GM12873 (cell line): Measurements from ENCODE around the gene L3MBTL3.

Experiments
- TF ChIP-seq, protein P1 (sequence below): IDR thresholded peaks from 2 replicates; pipeline ENCODE4 v1.5.1; 2012; ENCODE audit warnings: low read depth, mild to moderate bottlenecking, moderate library complexity, low read length, control low read depth; ENCODE audit not compliant: insufficient read depth; ENCODE audit errors: missing control alignments

Gene L3MBTL3

DNA sequence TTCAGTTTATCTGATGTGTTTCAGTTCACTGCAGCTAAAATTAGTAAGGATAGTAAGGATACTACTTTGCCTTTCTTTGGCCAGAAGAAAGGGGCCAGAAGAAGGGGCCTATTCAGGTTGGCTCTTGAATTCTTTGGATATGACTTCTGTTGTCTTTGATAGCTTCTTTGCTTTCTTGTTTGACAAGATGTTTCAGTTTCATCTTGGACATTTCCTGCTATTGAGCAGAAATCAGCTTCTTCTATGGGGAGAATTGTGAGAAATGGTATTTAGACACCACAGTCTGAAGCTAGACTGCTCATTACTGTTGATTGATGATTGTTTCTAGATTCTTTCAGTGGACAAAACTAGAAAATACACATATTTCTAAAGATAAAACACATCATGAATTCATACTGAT, 23.2 kb downstream of the L3MBTL3 start:
- TF ChIP-seq, protein P1, sequence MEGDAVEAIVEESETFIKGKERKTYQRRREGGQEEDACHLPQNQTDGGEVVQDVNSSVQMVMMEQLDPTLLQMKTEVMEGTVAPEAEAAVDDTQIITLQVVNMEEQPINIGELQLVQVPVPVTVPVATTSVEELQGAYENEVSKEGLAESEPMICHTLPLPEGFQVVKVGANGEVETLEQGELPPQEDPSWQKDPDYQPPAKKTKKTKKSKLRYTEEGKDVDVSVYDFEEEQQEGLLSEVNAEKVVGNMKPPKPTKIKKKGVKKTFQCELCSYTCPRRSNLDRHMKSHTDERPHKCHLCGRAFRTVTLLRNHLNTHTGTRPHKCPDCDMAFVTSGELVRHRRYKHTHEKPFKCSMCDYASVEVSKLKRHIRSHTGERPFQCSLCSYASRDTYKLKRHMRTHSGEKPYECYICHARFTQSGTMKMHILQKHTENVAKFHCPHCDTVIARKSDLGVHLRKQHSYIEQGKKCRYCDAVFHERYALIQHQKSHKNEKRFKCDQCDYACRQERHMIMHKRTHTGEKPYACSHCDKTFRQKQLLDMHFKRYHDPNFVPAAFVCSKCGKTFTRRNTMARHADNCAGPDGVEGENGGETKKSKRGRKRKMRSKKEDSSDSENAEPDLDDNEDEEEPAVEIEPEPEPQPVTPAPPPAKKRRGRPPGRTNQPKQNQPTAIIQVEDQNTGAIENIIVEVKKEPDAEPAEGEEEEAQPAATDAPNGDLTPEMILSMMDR = no peak

DNA sequence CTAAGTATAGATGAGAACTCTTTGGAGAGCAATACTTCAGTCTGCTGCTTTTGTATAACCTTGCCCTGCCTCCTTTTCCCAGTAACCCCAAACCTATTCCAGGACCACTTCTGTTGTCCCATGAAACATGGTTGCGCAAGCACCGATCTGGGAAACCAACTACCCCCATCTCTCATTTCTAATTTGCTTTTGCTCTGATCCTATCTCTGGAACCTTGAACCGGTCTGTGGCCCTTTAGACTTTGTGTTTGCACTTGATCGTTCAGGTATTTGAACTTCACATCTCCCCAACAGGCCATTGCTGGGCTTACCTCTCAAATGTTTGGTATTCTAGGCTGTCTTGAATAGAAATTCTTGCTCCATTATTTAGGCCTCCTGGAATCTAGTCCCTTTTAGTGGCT, 25.0 kb downstream of the L3MBTL3 start:
- TF ChIP-seq, protein P1 = no peak

DNA sequence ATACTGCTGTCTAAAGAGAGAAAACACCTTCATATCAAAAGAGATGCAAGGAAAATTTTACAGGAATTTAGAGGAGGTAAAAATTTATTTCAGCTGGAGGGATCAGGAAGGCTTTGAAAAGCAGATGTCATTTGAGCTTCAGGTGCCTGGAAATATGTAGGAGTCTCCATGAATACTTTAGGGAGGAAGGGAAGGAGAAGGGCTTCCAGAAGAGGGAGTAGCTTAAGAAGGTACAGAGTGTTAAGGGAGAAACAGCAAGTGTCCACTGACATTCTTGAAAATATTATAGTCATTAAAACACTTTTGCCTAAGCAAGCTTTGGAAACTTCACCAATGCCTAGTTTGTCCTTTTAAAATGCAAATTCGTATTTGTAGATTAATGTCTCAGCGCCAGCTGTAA, 27.2 kb downstream of the L3MBTL3 start:
- TF ChIP-seq, protein P1 = no peak

DNA sequence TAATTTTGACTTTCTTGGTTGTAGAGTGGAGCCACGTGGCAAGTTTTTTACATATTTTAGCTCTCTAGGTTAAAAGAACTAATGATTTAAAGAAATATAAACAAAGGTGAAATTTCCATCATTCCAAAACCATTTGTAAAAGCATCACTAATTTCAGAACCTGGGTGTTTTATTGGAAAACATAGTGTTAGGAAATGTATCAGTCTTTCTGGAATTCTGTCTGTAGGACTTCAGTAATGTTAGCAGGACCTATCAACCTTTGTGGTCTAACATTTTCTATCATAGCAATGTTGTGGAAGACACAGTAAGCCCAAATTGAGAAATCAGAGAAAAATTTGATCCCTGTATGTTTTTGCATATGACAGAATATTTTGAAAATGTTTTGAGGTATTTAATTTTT, 28.3 kb downstream of the L3MBTL3 start:
- TF ChIP-seq, protein P1 = no peak

DNA sequence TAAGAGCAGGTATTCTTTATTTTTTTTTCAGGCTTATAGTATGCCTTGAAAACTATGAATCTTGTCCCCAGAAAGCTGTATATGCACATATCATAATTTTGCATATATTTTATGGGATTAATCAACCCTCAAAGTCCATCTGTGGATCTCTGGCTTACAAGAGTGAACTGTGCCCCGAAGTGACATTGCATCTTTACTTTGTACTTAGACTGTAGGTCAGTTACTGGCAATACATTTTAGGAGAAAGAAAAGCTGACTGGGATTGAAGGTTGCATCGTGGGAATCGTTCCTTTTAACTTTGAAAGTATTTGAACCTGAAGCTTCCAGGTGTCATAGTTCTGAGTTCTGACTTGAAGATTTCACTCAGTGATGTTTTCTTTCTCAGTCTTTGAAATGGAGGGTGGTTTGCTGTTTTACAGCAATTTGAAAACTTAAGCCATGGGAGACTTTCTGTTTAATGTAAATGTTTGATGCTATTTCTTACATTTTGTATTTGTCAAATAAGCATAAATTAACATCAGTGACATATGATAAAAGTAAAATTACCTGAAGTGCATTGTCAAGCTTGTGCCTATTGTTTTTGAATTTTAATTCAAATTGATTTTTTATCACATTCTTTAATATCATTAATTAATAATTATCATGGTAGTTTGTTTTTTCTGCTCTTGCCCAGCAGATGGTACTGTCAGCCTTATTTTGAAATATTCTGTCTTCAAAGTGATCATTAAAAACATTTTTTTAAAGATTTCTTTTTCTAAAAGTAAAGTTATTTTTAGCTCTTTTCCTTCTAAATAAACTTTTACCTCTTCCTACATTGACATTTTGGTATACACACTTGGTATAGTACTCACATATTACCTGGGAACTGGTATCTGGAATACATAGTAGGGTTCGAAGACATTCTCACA, 29.0 kb downstream of the L3MBTL3 start:
- TF ChIP-seq, protein P1 = no peak

DNA sequence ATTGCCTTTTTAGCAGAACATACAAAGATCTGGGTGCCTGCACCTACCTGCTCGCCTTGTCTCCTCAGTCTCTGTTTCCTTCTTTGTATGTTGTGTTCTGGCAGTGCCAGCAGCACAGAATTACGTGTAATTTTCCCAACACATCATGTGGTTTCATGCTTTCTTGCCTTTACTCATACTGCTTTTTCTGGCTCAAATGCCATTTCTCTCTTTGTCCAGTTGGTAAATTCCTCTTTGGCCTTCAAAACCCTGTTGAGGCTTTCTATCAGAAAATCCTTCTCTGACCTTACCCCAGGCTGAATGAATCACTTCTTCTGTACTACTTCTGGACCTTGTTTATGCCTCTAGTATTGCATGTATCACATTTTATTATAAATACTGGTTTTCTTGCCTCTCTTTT, 31.8 kb downstream of the L3MBTL3 start:
- TF ChIP-seq, protein P1 = no peak

DNA sequence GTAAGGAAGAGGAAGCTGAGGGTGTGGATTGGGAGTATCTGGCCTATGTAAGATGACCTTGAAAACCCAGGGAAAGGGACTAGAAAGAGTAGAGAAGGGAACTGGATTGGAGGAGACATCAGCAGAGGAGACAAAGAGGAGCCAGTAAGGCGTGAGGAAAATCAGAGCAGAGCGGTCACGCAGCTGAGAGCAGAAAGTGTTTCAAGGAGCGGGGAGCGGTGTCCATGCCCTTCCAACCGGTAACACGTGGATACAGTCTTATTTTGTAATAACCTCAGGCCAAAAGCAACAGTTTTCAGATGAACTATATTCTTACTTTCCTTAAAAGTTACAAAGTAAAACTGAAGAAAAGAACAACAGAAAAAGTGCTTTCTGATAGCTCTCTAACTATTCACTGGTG, 36.3 kb downstream of the L3MBTL3 start:
- TF ChIP-seq, protein P1 = no peak
